ENCODE results near the gene TBX19.
A peak's percentile ranks its signal among the peaks of the same experiment; 100 is the strongest.

TBX19 gene

DNA sequence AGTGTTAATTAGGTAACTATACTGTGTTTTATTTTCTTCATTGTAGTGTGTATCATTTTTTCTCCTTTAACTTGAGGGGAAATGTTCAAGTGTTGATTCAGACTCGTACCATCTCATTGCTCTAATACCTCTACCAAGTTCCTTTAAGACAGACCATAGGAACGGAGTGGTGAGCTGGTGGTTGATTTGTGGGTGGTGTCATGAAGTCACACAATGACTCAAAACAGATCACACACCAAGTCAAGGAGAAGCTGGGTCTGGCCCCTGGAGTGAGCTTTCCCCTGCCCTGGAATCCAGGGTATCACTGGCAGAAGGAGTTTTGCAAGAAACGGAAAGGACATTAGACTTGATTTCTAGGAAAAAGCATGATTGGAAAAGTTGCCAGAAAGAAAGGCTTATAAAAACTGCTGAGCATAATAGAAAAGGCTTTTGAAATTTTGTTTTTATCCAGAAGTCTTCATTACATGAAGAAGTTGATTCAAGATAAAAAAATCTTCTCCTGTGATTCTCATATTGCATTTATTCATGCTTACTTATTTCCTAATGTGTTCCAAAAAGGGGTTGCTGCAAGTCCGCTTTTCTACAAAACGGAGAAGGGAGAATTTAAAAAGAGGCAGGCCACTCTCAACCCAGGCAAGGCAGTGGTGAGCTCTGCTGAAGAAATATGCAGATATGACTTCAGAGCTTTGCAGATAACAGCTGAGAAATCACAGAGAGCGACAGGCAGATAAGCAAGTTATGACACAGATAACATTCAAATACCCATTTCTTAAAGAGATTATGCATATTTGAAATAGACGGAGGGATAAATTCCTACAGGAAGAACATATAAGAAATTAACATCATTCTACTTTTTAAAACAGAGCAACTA lies 79.7 kb downstream of the TBX19 start:
- DNase-seq (ENCODE audit: low read depth): peak; percentile 24

DNA sequence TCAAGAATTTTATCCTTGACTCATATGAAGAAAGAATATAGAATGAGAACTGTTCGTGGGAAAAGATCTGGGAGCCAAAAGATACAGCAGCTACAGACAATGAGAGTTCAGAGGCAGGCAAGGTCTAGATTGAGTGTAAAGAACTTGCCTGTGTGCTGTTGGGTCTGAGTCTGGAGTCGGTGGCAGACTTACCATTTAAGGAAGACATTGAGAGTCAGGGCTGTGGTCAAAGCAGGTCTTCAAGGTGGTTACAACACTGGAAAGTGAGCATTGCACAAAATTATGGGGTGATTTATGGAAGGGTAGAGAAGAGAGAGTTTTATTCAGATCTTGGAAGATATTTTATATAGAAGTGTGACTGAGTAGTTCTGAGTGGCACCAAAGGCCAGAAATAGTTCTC lies 80.6 kb downstream of the TBX19 start:
- no peak for DNase-seq (ENCODE audit: low read depth)

DNA sequence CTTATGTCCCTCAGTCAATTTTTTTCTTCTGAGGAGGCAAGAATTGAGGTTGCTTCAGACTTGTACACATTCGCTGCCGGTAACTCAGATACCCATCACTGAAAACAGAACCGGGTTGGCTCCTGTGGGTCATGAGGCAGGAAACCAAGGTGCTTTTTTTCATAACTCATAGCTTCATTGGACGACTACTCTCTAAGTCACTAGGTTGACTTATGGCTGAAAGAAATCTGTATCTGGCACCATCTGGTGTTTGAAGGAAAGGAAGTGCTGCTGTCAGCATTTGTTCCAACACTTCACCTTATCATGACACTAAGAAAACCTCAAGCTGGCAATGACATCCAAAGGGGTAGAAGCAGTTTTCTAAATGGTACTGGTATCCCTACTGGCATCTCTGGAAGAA lies 82.3 kb downstream of the TBX19 start:
- peak; percentile 15 for DNase-seq (ENCODE audit: low read depth)
